NCI-H187 (cell line): ENCODE data around the gene RREB1.

Source experiments
- DNase-seq, 2 experiments: peaks; one replicate each; lab custom pipeline; 2025; lab: John Stamatoyannopoulos, UW

RREB1 gene

DNA sequence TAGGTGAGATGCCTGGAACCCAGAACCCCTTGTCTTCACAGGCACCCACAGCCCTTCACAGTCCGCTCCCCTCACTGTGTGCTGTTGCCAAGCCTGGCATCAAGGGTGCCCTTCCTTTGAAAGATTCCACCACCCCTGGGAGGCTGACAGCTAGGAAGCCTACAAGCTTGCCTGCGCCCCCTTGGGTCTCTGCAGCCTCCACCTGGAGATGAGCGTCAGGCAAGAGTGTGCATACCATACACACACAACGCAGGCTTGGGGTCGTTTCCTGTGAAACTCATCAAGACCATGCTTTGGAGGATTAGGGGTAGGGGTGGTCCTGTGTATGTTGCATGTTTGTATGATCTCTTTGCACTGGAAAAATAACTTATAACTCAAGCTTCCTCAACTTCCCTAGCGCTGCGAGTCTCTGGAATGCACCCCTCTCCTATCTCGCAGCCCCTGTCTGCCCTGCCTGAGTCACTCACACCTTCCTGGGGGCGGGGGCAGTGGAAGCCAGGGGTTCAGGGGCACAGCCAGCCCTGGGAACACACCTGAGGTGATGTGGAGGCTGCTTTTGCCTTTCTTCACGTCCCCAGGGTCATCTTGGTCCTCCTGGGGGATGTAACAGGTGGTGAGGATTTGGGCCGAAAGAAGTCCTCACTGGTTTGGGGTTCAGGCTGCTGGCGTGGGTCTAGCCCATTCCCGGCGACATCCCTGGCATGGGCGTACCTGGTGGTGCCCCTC lies 138.1 kb downstream of the RREB1 start:
- no peak for DNase-seq

DNA sequence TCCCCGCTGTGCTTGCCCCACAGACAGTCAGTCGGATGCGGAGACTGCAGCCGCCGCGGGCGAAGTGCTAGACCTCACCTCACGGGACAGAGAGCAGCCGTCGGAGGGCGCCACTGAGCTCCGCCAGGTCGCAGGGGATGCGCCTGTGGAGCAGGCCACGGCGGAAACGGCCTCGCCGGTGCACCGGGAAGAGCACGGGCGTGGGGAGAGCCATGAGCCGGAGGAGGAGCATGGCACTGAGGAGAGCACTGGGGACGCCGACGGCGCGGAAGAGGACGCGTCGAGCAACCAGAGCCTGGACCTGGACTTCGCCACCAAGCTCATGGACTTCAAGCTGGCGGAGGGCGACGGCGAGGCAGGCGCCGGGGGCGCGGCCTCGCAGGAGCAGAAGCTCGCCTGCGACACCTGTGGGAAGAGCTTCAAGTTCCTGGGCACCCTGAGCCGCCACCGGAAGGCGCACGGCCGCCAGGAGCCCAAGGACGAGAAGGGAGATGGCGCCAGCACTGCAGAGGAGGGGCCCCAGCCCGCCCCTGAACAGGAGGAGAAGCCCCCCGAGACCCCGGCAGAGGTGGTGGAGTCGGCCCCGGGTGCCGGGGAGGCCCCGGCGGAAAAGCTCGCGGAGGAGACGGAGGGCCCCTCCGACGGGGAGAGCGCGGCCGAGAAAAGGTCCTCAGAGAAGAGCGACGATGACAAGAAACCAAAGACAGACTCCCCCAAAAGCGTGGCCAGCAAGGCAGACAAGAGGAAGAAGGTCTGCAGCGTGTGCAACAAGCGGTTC lies 138.8 kb downstream of the RREB1 start:
- DNase-seq = no peak

DNA sequence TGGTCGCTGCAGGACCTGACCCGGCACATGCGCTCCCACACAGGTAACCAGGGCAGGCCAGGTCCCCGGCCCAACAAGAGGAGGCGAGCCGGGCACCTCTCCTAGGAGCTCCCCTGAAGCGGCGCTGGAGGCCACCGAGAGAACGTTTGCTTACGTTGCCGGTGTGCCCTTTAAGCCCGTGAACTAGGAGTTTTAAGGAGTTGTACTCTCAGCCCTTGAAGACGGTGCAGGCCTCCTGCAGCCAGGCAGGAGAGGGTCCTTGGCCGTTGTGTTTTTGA lies 139.4 kb downstream of the RREB1 start:
- no peak for DNase-seq

DNA sequence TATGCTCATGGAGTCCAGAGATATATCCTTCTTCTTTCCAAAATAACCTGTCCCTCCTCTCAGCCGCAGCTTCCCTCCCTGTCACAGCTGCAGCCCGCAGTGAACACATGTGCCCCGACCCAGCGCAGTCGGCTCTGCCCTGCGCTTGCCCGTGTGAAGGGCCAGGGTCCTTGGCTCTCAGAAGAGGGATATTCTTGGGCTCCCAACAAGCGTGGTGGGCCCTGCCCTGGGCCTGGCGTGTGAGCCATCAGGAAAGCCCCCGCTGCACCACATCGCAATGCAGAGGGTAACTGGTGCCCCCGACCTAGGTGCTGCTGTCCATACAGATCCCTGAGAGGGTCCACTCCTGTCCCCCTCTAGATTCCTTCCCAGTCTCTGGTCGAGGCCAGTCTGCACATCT lies 140.1 kb downstream of the RREB1 start:
- DNase-seq = no peak

DNA sequence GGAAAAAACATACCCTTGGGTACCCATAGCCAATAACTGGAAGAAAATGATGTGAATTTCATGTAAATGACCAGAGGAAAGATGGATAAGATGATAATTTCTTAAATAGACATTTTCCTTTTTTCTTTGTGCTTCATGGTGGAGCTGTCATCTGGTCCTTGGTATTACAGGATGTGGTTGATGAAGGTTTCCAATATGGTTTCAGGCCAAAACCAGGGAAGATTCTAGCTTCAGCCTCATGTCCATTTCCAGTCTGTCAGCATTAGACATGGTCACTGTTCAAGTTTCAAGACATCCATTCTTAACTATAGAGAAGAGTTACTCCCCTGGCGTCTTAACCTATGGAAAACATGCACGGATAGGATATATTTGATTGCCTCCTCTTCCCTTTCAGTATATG lies 141.6 kb downstream of the RREB1 start:
- no peak for DNase-seq

DNA sequence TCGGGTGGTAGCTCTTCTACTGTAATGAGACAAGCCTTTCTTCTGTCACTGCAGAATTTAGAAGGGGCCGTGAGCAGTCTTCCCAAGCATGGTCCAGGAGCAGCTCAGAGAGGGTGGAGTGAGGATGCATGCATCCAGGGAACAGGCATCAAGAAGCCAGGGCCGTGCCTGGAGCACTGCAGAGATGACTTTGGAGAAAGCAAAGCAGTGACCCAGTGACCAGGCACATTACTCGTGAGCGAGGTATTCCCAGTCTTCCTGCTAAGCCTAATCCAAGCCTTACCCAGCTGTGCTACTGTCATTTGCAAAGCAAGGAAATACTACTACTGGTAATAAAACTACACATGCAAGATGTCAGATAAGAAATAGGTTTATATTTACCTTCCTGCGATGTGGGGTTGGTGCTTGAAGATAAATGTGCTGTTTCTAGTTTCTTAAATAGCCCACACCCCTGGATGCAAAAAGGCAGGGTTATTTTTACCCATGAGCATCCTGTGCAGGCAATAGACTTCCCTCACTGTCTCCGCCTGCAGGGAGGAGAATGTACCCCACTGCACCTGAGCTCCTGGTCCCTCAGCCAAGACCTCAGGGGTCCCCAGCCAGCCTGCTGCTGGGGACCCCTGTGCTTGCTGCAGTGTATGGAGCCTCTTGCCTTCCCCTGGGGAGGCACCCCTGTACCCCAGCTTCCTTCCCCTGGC lies 142.3 kb downstream of the RREB1 start:
- DNase-seq = no peak

DNA sequence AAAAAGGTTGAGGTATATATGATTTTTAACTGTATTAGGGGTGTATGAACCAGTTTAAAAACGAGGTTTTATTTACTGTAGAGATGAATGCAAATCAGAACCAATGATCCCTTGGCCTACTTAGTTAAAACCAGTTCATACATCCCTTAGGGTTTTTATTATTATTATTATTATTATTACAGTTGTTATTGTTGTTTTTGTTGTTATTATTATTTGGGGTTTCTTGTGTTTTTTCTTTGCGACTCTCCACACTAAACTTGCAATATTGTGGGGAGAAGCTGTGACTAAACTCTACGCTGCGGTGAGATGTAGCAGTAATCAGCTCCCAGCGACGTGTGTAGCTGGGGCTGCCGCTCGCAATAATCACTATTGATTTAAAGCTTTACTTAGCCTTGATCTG lies 143.1 kb downstream of the RREB1 start:
- DNase-seq = no peak

DNA sequence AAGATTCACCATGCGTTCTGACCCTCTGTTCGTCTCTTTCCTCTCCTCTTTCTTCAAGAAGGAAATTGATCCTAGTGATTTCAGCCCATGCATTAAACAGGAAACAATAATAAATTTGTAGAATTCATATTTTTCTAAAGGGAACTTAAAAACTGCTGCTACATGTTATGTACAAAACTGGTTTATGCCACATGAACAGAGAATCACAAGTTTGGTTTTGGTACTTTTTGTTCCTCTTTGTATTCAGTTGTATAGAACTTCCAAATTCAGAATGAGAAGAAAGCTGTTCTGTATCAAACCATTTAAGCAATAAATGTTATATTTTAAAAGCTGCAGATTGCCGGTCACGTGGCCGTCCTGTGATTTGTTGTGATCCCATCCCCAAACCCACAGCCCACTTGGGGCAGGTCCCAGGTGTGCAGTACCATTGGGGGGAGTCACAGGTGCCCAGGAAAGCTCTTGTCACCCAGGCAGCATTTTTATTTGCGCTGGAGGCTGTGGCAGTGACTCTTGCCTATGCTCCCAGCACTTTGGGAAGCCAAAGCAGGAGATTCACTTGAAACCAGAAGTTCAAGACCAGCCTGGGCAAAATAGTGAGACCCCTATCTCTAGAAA lies 144.0 kb downstream of the RREB1 start:
- DNase-seq = no peak

DNA sequence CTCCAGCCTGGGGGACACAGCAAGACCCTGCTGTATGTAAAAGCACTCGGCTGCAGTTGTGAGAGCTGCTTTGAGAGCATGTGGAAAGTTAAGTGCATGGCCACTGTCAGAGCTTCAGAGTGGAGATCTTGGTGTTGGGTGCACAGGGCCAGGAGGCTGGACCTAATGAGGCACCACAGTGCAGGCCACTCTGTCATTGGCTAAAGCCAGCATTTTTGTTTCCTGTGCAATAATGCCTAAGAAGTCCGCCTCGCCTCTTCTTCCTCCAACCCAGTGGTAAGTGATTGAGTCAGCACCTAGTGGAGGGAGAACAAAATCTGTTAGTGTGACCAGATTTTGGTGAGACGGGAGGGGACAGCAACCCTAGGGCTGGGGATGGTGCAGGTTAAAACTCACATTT lies 144.6 kb downstream of the RREB1 start:
- DNase-seq = no peak

DNA sequence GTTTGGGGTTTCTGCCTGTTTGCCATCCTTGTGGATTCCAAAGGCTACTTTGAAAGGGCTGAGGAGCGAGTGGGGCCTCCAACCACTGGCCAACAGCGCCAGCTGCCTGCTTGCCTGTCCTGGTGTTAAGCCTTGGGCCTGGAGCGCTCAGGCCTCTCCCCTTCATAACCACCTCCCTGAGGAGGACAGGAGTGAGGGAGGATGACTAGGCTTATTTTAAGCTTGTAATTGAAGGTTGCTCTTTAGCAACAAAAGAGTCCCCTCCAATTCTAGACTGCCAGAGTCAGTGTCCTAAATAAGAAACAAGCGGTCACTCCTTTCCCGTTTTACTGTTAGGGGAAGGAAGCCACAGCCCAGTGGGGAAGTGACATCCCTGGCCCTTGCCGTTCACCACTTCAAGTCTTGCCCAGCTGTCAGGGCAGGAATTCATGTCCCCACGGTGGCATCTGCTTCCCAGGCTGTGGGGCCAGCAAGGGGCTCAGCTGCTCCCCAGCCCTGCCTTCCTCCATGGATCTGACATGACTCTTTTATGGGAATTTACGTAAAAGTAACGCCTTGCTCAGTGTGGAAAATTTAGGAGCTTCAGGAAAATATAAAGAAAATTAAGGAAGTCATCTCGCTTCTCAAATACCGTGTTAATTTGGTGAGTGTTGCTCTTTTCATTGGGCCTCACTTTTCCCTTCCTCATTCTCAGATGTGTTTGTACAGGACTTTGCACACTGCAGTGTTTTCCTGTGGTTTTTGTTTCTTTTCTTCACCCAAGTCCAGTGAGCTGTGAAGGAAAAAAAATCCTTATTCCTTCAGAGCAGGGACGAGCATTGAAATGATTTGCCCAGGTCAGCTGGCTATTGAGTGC lies 147.4 kb downstream of the RREB1 start:
- DNase-seq = no peak

DNA sequence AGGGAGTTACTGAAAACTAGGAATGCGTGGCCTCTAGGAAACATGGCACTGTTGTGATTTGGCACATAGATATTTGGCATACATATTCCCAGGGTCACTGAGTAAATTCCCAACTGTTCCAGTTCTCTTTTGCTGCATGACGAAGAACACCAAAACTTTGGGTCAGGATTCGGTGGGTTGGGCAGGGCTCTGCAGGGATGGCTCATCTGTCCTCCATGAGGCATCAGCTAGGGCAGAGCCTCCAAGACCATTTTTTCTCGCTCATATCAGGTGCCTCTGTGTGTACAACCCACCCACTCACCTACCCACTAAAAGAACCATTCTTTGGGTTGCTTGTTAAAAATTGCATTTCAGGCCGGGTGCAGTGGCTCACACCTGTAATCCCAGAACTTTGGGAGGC lies 148.2 kb downstream of the RREB1 start:
- DNase-seq = no peak

DNA sequence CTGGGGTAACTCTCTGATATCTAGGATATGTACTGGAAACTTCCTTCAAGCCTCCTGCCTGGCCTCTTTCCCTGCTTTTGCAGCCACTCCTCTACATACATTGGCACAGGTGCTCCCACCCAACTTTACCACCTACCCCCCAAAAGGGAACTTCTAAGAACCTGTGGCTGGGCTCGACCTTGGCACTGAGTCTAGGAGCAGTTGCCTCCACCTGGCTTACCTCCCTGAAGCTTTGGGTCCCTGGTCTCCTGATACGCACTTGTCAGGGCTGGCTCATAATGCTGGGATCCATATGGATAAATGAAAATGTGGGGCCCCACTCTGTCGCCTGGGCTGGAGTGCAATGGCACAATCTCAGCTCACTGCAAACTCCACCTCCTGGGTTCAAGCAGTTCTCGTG lies 149.0 kb downstream of the RREB1 start:
- no peak for DNase-seq

DNA sequence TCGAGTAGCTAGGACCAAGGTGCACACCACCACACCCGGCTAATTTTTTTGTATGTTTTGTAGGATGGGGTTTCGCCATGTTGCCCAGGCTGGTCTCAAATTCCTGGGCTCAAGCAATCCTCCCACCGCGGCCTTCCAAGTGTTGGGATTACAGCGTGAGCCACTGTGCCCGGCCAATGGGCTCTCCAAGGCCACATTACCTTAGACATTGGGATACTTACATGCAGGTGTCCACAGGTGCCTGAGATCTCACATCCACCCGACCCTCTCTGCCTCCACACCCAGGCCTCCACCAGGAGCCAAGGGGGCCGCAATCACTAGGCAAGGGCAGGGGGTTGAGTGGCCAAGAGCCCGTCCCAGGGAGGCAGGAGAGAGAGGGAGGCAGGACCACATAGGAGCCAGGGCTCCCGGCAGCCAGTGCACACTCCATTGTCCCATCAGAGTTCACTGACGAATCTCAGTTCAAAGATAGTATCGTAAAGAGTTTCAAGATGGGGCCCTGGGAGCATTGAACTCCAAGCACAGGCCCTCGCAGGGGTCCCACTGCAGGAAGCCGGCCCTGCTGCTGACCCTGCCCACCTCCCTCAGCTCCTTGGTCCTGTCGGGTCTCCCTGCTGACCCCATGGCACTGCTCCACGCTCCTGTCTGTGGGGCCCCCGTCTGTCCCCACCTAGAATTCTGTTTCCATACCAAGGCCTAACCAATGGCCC lies 149.9 kb downstream of the RREB1 start:
- DNase-seq = no peak

DNA sequence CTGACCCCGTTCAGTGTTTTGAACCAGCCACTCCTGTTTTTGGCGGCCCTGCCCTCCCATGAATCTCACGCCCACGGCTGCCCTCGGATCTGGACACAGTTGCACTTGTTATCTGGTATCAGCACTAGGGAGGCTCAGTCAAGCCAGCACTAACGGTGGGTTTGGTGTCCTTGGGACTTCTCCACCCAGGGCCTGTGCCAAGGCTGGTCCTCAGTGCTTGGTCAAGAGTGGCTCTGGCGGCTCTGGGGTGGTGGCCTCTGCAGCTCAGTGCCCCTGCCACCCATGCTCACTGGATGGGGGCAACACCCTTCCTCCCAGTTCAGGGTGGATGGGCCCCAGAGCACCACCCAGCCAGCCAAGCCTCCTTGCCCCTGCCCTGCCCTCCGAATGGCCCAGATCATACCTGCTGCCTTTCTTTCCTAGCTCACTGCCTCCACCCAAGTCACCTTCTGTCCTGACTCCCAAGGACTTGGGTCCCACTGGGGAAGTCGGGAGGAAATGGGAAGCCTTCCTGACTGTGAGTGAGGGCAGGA lies 150.5 kb downstream of the RREB1 start:
- no peak for DNase-seq

DNA sequence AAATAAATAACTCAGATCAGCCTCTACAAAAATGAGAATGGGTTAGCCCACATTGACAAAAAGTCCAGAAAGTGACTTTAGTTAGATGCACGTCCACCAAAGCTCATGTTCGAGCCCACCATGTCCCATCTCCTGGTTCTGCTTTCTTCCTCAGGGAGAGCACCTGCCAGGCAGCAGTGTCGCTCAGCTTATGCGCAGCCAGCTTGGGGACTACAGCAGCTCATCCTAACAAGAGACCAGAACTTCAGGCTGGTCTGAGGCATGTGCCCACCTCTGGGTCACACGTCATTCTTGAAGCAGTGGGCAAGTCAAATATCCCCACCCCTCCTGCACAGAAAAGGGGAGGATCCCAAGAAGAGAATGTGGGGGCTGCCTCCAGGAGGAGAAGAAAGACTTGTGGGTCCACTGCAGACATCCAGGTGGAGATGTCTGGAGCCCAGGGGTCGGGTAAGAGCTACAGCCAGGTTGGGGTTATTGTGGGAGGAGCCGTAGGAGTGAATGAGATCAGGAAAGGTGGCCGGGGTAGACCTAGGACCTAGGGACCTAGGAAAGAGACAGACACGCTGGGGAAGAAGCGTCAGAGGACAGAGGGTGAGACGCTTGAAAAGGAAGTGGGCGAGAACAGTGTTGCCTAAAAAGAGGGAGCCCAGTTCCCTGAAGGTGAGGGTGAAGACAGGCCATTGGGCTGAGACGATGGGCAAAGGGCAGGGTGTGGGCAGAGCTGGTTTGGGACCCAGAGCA lies 152.7 kb downstream of the RREB1 start:
- no peak for DNase-seq

DNA sequence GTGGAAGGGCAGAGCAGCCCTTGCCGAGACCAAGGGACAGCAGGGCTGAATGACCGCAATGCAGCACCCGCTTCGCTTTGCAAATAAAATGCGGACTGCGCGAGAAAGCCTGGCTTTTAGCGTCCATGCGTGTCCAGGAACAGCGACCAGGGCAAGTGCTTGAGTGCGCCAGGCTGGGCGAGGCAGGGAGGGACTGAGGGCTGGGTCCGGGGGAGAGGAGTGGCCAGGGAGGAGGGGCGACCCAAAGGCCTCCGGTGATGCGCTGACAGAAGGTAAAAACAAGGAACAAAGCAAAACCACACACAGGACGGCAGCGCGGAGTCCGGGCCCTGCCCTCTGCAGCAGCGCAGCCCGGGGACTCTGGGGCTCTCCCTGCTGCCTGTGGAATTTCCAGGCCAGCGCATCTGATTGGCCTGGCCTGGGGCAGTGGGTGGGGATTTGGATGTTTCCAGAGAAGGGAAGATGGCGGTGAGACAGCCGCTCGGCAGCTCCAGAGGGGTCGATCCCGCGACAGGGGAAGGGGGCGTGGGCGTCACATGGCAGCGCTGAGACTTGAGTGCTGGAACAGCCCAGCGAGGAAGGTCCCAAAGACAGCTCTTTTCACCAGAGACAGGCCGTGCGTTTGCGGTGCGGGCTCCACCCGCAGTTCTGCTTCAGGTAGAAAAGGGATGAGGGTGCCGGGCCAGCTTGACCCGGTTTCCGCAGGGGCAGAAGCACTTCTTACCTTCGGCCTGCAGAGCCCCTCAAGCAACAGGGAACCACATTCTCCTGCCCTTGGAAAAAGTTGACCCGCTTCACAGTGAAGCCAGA lies 153.5 kb downstream of the RREB1 start:
- DNase-seq = peak; percentile 69 to 86

DNA sequence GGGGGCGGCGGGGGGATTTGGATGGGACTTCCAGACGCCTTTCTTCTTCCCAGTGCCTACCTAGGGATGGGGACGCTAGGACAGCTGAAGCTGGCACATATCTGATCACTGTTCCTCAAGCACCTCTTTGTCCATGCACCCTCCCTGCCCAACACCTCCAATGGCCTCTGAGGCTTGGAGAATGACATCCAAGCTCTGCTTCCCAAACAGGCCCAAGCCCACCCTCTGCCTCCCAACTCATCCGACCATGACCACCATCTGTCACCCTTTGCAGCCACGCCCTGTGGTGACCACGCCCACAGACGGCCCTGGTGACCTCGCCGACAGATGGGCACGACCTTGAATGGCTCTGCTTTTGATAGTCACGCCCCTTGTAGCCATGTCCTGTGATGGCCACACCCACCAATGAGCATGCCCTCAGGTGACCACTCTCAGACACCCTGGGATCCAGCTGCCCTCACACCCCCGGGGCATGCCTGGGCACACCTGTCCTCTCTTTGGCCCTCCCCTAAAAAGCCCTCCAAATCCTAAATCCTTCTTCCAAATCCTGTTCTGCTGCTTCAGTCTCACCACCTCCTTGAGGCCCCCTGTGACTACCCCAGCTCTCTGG lies 154.2 kb downstream of the RREB1 start:
- peak; percentile 20 to 22 for DNase-seq

DNA sequence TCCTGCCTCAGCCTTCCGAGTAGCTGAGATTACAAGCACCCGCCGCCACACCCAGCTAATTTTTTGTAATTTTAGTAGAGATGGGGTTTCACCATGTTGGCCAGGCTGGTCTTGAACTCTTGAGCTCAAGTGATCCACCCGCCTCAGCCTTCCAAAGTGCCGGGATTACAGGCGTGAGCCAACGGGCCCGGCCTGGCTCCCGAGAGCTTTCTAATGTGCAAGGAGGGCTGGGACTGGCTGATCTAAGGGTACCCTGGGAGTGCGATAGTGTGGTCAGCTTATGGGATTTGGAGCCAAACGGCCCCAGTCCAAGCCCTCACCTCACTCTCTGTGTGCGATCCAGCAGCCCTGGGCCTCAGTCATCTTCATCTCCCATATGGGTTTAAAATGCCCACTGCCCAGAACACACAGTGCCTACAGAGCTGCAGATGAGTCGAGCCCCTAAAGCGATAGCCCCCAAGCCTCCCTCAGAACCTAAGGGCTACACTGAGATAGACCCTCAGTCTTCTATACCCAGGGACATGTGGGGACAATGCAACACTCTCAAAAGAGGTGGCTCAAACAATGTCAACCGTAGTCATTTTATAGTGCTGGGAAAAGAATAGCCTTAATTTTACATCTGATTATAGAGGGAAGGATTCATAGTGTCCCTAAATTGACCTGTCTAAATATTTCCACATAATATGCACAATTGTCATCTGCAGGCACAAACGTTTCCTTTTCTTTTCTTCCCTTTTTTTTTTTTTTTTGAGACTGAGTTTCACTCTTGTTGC lies 155.2 kb downstream of the RREB1 start:
- no peak for DNase-seq
